Stimulated activated CD8-positive, alpha-beta memory T cell treated with anti-CD3 and anti-CD28 coated beads, Interleukin-7, amount 100 ng/mL, for 1 hour (primary cell): ENCODE measurements around the gene KCNG4.

Source experiments
- DNase-seq, 2 donors: peaks; one replicate each; pipeline ENCODE4 v3.0.0-alpha.2; 2020; ENCODE audit warnings: low read depth in 2 of 2

KCNG4 gene

DNA sequence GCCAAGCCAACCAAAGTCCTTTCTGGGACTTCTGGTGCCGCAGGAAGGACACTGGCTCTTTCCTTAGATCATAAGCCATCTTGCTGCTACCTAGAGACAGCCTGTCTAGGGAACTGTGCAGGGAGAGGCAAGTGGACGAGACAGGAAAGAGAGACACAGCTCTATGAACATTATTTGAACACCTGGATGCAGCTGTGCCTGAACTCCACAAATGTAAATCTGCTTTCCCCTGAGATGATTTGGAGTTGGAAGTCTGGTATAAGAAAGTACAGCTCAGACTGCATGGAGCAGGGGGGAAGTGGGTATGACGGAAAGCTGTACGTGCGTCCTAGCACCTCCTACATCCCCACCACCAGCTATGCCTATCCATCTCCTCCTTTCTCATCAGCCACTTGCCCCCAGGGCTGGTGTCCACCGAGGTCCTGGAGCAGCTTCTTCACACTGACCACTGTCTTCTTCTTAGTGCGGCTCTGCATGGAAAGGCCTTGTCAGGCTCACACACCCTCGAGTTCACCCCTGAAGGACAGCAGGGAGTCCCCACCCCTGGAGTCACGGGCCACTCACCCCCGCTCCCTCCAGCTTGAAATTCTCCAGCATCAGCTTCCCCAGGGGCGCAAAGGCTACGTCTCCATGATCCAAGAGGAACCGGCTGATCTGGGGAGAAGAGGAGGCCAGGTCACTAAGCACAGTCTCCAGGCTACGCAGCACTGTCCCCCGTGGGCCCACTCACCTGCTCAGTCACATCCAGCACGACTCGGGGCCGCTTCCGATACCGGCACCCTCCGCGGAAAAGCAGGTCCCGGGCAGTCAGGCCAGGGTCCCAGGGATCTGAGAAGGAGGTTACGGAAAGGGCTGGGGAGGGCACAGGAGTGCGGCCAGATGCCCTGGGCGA lies 56.9 kb downstream of the KCNG4 start:
- no peak for DNase-seq

DNA sequence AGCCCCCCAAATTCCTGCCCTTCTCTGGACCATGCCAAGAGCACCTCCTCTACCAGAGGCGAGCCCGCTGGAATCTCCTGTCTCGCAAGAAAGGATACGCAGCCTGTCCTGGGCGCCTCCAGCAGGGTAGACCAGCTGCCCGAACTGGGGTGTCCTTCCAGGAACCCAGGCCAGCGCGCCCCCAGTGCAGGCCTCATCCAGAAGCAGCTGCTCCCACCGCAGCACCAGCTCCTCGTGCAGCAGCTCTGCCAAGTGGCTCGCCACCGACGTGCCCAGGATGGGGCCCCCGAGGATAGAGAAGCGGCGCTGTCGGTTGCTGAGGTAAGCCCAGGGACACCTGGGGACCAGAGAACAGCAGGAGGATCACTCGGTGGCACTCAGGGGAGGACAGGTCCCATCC lies 57.7 kb downstream of the KCNG4 start:
- no peak for DNase-seq

DNA sequence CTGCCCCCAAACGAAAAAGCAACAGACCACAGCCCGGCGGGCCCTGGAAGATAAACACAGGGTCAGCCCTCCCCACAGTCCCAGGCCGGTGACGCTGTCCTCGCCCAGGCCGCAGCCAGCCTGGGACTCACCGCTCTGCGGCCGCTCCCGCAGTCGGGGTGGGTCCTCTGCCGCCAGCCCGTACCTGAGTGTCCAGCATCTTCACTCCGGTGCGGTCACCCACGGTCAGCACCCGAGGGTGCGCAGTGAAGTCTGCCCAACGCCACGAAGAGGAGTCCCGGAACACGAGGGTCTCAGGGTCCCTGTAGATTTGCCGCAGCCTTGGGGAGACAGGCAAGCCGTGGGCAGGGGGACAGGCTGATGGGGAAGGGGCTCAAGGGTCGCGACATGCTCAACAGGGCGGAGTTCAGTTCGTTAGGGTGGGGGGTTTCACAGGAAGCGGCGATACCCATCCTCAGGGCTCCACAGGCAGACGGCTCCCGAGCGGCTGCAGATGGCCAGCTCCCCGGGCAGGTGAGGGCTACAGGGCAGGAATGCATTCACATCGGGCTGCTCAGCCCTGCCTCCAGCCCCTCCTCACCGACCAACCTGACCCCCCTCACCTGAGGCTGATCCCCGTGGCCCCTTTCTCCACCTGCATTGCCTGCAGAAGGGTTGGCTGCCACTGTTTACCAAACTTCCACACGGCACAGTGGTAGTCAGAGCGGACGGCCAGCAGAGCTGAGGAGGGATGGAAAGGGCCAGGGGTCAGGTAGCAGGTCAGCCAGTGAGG lies 58.5 kb downstream of the KCNG4 start:
- DNase-seq: no peak

DNA sequence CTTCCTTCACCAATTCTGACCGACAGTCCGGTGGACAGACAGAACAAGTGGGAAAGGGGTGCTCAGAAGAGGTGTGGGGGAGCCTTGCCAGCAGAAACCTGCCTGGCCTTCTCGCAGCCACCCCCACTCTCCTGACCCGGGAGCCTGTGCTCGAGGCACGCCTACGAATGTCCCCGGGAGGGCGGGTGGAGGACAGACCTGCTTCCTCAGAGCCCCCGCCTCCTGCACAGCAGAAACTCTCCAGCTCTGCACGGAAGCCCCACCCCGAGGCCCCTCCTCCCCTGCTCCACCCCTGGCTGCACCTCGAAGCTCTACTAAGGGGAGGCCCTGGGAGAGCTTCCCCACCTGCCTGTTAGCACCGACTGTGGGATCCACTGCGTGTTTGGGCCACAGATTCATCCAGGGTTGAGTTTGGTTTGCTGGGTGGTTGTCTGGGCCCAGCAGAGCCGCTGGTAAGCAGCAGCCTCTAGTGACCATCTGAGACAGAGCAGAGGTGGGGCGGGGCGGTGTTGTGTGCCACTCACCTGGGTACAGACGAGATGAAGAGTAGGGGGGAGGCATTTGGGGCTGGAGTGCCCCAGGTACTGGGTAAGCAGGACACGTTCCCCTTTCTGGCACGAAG lies 59.2 kb downstream of the KCNG4 start:
- DNase-seq: no peak

- no peak for DNase-seq
Observed at GRCh38 chr16:84179612-84180320, 60.0 kb downstream of the KCNG4 start.

DNA sequence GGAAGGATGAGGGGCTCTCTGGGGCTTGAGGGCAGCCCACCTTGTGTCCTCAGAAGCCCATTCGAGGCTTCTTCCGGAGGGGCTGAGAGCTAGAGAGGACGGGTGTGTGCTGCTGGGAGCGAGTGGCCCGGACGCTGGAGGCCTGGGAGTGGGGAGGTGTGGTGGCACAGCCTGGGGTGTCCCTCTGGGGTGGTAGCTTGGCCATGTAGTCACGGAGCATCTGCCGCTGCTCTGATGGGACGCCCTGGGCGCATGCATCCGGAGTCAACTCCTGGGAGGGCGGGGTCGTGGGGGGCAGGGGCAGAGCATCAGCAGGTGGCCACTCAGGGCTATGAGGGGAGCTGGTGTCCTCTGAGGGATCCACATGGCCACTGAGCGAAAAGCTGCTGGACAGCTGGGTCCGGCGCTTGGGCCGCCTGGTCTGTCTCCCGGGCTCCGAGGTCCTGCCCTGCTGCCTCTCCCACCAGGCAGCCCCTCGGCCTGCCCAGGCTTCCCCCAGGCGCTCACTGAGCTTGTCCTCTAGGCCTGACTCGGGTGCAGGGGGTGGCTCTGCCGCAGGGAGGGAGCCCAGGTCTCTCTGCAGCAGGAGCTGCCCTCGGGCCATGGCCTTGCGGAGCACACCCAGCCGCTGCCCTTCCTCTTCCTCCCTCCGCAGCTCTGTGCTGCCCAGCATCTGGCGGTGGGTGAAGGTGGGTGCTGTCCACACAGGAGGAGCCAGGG lies 60.8 kb downstream of the KCNG4 start:
- no peak for DNase-seq

DNA sequence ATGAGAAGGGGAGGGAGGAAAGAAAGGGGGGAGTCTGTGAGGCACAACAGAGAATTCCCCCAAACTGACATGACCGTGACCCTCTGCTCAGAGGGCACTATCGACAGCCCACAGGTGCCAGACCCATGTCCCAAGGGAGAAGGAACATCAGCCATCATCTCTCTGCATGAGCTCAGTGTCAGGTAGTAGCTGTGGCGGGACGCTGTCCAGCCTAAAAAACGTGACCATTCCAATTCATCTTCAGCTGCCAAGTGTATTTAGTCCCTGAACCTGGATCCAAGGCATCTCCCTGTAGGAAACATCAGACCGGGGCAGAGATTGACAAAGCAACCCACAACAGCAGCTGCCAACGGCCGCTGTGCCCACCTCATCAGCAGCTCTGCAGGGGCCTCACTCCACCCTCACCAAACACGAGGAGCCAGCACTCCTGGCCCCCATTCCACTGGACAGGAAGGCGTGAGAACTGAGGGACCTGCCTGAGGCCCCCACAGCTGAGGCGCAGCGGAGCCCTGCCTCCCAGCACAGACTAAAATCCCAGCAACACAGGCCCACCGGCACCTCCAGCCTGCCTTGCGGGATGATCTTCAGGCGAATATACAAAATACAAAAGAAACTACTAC lies 61.6 kb downstream of the KCNG4 start:
- DNase-seq: no peak

DNA sequence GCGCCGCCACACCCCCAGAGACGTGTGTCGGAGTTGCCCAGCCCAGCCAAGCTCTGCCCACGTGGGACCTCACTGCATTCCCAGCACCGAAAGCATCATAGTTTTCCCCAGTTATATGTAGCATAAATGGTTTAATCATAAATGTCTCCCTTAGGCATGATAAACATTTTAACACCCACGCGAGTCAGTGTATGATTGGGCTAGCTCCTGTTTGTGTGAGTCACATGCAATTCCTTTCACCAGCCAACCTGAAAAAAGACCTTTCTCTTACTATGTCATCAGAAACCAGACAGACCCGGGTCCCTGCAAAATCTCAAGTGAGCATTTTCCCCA lies 62.1 kb downstream of the KCNG4 start:
- no peak for DNase-seq

GRCh38 chr16:84176192-84177053 lies 63.4 kb downstream of the KCNG4 start:
- DNase-seq: no peak

GRCh38 chr16:84175350-84176081 lies 64.3 kb downstream of the KCNG4 start:
- peak in 1 of 2 donors; percentile 40 for DNase-seq

DNA sequence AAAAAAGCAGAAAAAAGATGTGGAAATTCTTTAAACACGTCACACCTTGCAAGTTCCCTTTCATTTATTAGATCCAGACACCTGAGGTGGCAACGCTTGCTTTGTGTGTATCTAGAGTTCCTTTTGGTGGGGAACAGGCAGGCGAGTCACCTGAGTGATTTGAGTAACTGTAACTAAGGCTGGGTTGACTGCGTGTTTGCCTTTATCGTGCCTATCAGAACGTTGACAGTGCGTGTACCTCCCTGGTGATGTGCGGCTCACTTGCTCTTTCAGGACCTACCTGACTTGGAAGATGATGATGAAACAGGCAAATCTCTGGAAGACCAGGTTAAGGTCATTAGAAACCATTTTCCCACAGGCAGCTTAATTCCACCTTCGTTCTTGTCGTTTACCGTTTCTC lies 65.4 kb downstream of the KCNG4 start:
- DNase-seq: no peak

DNA sequence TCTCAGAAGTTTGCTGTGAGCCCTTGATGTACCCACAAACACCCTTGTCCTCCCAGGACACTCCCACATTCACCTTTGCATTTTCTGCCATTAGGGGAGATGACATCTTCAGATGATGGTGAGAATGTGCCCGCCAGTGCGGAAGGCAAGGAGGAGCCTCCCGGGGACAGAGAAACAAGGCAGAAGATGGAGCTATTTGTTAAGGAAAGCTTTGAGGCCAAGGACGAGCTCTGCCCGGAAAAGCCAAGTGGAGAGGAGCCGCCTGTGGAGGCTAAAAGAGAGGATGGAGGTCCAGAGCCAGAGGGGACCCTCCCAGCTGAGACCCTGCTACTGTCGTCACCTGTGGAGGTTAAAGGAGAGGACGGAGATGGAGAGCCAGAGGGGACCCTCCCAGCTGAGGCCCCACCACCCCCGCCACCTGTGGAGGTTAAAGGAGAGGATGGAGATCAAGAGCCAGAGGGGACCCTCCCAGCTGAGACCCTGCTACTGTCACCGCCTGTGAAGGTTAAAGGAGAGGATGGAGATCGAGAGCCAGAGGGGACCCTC lies 70.0 kb downstream of the KCNG4 start:
- DNase-seq: no peak
